HG02571 (cell line): ENCODE measurements around the gene SPATA16.

Experiments
- ATAC-seq: cut with Tn5 transposase; IDR thresholded peaks from one replicate; pipeline ENCODE4 v1.9.1; 2021; ENCODE audit warnings: mild to moderate bottlenecking, moderate library complexity; ENCODE audit not compliant: unreplicated experiment

SPATA16 gene

DNA sequence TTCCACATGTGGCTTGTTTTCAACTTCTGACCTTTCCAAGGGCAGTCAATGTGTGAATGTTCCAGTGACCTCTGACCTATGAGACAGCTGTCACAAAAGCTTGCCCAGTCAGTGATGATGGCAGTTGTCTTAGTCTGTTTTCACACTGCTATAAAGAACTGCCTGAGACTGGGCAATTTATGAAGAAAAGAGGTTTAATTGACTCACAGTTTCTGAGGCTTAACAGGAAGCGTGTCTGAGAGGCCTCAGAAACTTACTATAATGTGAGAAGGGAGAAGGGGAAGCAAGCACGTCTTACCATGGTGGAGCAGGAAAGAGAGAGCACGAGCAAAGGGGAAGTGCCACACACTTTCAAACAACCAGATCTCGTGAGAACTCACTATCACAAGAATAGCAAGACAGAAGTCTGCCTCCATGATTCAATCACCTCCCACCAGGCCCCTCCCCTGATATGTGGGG lies 294.9 kb downstream of the SPATA16 start:
- ATAC-seq = no peak

DNA sequence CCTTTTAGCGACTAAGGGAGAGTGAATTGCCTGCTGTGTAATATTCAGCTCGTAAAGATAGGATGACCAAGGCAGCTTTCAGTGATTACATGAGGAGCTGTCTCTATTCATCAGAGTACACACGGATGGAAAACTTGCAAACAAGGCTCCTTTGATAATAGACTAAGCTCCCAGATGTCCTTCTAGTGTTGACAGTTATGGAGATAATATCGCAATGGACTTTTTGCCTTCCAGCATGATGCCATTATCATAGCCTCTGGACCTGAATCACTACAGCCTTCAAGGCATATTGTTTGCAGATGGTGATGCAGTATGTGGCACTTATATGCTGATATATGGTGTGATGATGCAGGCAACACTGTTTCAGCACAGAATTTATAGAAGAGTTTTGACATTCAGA lies 296.6 kb downstream of the SPATA16 start:
- ATAC-seq = no peak

DNA sequence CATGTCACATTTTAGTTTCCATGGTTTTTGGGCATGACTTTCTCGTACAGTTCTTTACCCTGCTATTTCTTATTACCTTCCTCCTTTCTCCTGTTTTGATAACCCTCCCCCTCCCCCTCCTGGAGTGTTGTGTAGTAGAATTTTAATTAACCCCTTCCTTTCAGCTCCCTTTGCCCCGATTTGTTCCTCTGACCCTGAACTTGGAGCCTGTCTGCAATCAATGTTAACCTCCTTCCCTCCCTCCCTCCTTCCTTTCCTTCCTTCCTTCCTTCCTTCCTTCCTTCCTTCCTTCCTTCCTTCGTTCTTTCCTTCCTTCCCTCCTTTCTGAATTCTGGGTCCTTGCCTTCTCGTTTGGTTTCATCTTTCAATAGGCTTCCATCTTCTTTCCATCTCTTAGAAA lies 300.1 kb downstream of the SPATA16 start:
- ATAC-seq = no peak

DNA sequence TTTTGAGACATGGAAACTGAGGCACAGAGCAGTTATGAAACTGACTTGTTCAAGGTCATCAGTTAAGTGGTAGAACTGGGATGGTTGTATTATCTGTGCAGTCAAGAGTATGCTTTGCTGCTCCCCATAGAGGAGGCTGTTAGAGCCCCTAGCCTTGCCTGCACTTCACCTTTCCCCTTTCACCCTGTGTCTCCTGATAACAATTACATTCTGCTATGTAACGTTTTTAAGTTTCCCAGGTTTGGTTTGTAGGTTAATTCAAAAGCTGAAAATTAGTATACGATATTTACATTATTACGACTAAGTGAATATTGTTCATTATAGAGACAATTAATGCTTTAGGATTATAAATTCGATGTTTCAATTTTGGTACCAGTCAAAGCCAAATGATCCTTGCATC lies 300.6 kb downstream of the SPATA16 start:
- no peak for ATAC-seq

DNA sequence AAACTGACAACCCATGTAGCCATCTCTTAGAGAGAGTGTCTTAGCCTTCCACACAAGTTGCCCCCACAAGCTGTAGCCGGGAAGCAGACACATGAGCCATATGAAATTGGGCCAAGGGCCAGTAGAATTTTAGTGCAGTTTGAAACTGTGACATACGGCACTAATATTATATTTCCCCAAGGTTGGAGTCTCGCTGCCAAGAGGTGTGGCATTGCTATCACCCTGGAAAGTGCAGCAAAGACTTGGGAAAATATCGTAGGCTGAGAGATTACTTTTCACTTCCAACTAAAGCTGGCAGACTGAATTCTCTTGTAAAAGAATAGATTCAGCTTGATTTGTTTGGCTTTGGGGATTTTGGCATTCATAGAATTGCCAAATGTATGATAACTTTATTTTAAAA lies 301.4 kb downstream of the SPATA16 start:
- no peak for ATAC-seq
